Adipose tissue (tissue), 3 donors: Measurements from ENCODE around the gene SMAGP. TPM values are rescaled to one million over a fixed set of nuclear protein-coding genes. Genes with fewer than 3 reads are reported as not detected.
A peak's percentile ranks its signal among the peaks of the same experiment; 100 is the strongest.
"Not testable (repeated sequence)": the region's sequence is repeated elsewhere in the genome, so short reads cannot be mapped to it uniquely, and the experiment has no call there.

ENCODE experiments used
- H3K27ac ChIP-seq: one replicate; pipeline ENCODE4 v1.5.1; 2013; ENCODE audit warnings: low read depth, low read length
- WGBS, 3 donors: extraction: QIAGEN DNeasy Blood & Tissue Kit; methylation state at CpG; one replicate each; pipeline ENCODE4 v1.1.7; 2013; 5-methylcytosine and 5-hydroxymethylcytosine counted together
- polyA plus RNA-seq, 3 donors: library from polyadenylated mRNA; stranded (reverse); fragments of 200-250 nt; gene quantifications; one replicate each; pipeline ENCODE4 v1.2.3, GENCODE V29; 2013
- donor health status: healthy with polysubstance abuse.
- donor health status: Bipolar disorder and iron deficiency.
- donor health status: healthy.

The SMAGP gene
- polyA plus RNA-seq, 3 donors: 5.7 to 12.9 (median 9.4) TPM

GRCh38 chr12:51234530-51234929 is 35.7 kb downstream of the SMAGP start:
- WGBS, 3 donors: 38 to 60% (median 49%) methylated on average over 5 of the region's 5 CpGs

DNA sequence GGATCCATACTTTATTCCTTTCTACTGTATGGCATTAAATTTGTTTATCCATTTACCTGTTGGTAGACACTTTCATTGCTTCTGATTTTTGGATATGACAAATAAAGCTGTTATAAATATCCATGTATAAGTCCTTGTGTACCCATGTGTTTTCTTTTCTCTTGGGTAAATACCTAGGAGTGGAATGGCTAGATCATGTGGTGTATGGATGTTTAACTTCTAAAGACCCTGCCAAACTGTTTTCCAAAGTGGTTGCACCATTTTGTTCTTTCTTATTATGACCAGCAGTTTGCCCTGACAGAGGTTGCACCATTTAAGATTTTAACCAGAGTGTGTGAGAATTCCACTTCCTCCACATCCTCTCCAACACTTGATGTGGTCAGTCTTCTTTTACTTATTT is 37.6 kb downstream of the SMAGP start:
- H3K27ac ChIP-seq: no peak overlapping the region

More at GRCh38 chr12:51234530-51234929, 35.7 kb downstream of the SMAGP start:
- H3K27ac ChIP-seq: no peak overlapping the region

DNA sequence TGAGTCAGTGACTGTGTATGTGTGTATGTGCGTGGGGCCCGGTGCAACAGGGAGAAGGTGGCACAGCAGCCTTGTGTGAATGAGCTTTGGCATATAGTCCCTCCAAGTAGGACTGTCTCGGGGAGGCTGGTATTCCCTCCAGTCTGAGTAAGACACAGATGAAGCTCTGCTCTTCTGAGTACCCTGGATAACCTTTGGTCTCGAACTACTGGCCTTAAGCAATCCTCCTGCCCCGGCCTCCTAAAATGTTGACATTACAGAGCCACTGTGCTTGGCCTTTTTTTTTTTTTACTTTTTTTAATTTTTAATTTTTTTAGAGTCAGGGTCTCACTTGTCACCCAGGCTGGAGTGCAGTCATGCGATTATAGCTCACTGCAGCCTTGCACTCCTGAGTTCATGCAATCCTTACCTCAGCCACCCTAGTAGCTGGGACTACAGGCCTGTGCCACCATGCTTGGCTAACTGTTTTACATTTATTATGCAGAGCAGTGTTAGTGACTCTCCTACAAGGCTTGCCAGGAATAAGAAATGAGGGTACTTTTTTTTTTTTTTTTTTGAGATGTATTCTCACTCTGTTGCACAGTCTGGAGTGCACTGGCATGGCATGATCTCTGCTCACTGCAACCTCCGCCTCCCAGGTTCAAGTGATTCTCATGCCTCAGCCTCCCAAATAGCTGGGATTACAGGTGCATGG is 41.0 kb downstream of the SMAGP start:
- 93 to 98% (median 94%) methylated on average over 7 of the region's 7 CpGs for WGBS, 3 donors
- H3K27ac ChIP-seq: no peak overlapping the region

DNA sequence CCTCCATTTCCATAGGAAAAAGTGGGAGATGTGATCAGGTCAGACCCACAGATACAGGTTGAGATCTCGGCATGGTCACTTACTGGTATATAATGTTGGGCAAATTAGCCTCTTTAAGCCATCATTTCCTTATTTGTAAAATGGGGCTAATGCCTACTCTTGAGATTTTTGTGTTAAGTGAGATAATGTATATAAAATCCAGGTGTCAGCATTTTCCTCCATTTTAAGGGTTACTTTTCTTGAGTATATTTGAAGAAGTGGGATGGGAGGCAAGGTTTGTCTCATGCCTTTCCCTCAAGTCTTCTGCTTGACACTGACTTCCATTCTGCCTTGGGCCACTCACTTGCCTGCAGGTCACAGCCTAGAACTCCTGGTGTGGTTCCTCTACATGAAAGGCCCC is 42.3 kb downstream of the SMAGP start:
- H3K27ac ChIP-seq: no peak overlapping the region
- 92 to 100% (median 93%) methylated on average over 1 of the region's 1 CpG for WGBS, 3 donors

GRCh38 chr12:51227112-51227511 is 43.1 kb downstream of the SMAGP start:
- H3K27ac ChIP-seq: not testable (repeated sequence)
- WGBS, 3 donors: 78 to 96% (median 88%) methylated on average over 5 of the region's 5 CpGs

GRCh38 chr12:51225771-51226170 is 44.4 kb downstream of the SMAGP start:
- 90 to 91% (median 91%) methylated on average over 2 of the region's 2 CpGs for WGBS, 3 donors
- no peak overlapping the region for H3K27ac ChIP-seq

DNA sequence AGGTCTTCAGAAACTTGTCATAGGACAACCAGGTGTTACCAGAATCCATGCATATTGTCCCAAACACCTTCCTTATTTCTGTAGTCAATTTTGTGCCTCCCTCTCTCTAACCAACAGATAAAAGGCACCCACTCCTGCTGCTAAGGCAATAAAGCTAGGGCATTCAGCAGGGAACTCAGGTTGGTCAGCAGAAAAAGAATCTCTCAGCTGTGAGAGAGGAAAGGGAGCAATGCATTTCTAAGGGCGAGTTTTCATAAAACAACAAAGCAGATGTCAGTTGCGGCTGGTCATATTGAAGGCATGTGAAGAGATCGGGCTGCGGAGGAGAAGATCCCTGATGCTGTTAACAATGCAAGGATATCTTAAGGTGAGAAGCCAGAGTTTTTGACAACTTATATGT is 45.0 kb downstream of the SMAGP start:
- H3K27ac ChIP-seq: no peak overlapping the region
- WGBS, 3 donors: 89 to 95% (median 93%) methylated on average over 4 of the region's 4 CpGs

DNA sequence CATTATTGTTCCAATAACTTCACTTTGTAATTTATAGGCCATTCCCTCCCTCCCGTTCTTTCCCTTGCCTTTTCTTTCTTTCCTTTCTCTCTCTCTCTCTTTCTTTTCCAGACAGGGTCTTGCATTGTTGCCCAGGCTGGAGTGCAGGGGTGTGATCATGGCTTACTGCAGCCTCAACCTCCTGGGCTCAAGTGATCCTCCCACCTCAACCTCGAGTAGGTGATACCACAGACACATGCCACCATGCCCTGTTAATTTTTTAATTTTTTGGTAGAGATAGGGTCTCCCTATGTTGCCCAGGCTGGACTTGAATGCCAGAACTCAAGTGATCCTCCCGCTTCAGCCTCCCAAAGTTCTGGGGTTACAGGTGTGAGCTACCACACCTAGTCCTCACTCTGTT is 45.6 kb downstream of the SMAGP start:
- 81 to 90% (median 88%) methylated on average over 3 of the region's 3 CpGs for WGBS, 3 donors
- no peak overlapping the region for H3K27ac ChIP-seq

GRCh38 chr12:51222461-51222860 is 47.8 kb downstream of the SMAGP start:
- whole genome bisulfite sequencing, 3 donors: 24 to 63% (median 55%) methylated on average over 7 of the region's 7 CpGs
- no peak overlapping the region for H3K27ac ChIP-seq

GRCh38 chr12:51219857-51220256 is 50.4 kb downstream of the SMAGP start:
- not testable (repeated sequence) for H3K27ac ChIP-seq
- 70 to 88% (median 87%) methylated on average over 12 of the region's 12 CpGs for WGBS, 3 donors

DNA sequence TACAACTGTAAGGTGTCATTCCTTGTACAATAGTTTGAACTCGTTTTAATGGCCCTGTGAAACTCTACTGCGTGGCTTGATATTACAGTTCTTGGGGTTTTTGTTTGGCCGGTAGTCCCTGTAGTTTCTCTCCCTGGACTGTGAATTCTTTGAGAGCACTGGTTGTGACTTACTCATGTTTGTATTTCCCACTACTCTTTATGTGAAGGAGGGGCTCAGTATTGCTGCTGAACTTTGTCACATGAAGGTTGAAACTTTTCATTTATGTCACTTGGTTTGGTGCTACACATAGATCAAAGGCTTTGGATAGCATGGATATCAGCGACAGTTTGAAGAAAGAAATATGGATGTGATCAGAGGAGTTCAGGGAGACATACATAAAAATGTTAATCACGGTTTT is 50.9 kb downstream of the SMAGP start:
- H3K27ac ChIP-seq: no peak overlapping the region
- 31 to 87% (median 86%) methylated on average over 5 of the region's 5 CpGs for WGBS, 3 donors

DNA sequence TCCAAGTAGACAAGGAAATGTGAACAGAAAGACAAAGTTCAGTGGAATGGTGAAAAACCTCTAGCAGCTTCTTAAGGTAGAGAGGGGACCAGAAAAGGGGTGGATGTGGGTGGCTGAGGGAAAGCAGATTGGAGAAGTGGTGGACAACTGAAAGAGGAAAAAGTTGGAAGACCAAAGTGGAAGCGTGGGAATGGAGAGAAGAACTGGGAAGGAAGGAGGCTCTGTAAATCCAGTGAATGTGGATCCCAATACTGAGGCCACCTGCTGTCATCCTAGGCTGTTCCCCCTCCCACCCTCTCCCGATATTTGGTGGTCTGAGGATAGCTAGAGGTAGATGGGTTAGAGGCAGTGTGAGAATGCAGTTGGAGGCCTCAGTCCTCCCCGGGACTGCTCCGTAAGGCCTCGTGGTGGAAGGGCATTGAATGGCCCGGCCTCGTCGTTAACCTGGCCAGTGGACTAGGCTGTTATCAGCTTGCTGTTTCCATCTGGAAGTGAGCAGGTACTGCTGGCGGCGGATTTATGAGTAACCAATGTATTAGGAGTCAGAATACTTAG is 51.5 kb downstream of the SMAGP start:
- peak overlapping the region; percentile 73 for H3K27ac ChIP-seq
- WGBS, 3 donors: 17 to 65% (median 60%) methylated on average over 10 of the region's 10 CpGs

DNA sequence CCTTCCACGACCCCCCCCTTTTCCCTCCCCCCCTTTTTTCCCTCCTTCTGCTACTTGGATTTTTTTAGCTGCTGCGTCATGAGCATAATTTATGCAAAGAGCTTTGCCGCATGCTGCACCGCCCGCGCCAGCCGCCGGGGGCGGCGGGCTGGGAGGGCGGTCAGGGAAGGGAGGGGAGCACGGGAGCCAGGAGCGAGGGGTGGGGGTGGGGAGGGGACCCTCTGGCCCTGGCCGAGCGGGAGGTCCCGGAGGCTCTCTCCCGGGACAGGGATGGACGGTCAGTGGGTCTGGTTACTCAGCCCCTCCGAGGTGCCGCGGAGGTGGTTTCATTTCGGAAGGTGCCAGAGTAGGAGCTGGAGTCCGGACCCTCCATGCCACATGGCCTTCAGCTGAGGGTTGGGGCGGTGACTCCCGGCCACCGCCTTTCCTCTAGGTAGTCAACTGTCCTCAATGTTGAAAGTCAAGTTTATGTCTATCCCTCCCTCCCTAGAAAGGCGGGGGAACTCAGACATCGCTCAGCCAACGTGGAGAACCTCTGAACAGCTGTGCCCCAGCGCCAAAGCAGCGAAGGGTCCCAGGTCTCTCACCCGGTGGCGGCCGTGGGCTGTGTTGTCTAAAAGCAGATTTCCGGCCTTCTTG is 52.1 kb downstream of the SMAGP start, which contains the start of gene POU6F1:
Gene POU6F1 (minus strand): TSS at position 95 of the 639 bp plus-strand sequence. CDS start 11,226 bp downstream, outside the sequence.
- 0 to 1% (median 1%) methylated on average over 28 to 35 of the region's 35 CpGs for WGBS, 3 donors
- peak within 1 kb of the TSS; percentile 73 for H3K27ac ChIP-seq

DNA sequence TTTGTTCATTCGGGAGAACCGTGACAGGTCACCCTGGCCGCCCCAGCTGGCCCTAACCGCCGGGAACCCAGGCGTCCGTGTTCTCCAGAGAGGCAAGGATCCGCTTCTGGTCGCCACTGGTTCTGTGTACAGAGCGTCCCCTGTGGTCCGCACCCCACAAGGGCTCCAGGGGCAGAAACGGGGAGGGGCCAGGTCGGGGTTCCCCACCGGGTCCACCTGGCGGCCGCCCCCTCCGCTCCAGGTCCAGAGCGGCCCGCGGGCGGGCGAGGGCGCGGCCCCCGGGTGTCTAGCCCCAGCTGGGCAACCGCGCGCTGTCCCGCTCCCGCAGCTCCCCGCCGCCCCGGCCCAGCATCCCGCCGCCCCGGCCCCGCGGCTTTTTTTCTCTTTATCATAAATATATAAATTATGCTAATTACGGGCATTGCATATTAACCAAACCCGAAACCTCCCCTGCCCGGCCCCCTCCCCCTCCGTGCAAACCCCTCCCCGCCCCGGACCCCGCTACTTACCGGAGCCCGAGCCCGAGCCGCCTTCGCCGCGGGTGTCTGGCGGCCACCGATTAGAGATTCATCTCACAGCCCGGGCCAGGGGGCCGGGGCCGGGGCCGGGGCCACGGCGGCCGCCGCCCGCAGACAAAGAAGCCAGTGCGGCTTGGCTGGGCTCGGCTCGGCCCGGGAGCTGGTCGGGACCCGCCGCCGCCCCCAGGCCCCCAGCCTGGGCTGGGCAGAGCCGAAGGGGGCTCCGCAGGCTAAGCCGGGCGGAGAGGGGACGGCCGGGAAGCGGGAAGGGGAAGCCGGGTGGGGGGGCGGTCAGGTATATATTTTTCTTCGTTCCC is 52.9 kb downstream of the SMAGP start:
- WGBS, 3 donors: 1 to 2% (median 1%) methylated on average over 55 to 81 of the region's 81 CpGs
- peak overlapping the region; percentile 72 for H3K27ac ChIP-seq

DNA sequence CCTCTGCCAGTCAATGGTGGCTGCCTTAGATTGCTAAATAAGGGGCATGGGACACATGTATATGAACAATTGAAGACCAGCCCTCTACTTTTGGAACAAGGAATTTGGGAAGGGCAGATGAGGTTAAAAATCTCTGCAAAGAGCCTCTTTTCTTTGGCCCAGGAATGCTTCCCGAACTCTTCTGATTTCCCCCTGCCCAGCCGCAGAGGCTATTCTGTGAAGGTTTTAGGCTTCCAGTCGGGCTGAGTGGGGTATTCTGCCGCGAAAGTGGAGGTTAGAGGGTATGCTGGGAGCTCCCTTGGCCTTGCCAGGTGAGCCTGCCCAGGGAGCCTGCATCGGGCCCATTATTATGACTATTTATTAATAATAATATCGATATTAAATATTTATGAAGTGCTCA is 53.6 kb downstream of the SMAGP start:
- no peak overlapping the region for H3K27ac ChIP-seq
- 23 to 48% (median 31%) methylated on average over 7 of the region's 7 CpGs for WGBS, 3 donors

- 88 to 99% (median 97%) methylated on average over 5 of the region's 5 CpGs for WGBS, 3 donors
- H3K27ac ChIP-seq: no peak overlapping the region
Observed at GRCh38 chr12:51214895-51215294, 55.3 kb downstream of the SMAGP start.

GRCh38 chr12:51210690-51211395 is 59.4 kb downstream of the SMAGP start:
- WGBS, 3 donors: 59 to 72% (median 69%) methylated on average over 2 of the region's 2 CpGs
- H3K27ac ChIP-seq: no peak overlapping the region

DNA sequence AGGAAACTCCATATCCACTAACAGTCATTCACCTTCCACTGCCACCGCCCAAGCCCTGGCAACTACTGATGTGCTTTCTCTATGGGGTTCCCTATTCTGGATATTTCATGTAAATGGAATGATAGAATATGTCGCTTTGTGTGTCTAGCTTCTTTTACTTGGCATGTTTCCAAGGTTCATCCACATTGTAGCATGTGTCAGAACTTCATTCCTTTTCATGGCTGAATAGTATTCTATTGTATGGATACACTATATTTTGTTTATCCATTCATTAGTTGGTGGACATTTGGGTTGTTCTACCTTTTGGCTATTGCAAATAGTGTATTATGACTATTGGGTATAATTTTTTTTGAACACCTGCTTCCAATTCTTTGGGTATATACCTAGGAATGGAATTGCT is 61.0 kb downstream of the SMAGP start:
- 91 to 95% (median 93%) methylated on average over 2 of the region's 2 CpGs for WGBS, 3 donors
- no peak overlapping the region for H3K27ac ChIP-seq
